Erythroblast (primary cell): ENCODE results near the gene SMARCC1.

Experiments used
- GATA1 ChIP-seq: IDR thresholded peaks from 2 replicates; pipeline ENCODE4 v1.6.1; 2011; ENCODE audit warnings: low read depth, mild to moderate bottlenecking, control low read depth, low read length, moderate library complexity
- POLR2A ChIP-seq: IDR thresholded peaks from 2 replicates; pipeline ENCODE4 v1.6.1; 2011; ENCODE audit warnings: mild to moderate bottlenecking, low read length

DNA sequence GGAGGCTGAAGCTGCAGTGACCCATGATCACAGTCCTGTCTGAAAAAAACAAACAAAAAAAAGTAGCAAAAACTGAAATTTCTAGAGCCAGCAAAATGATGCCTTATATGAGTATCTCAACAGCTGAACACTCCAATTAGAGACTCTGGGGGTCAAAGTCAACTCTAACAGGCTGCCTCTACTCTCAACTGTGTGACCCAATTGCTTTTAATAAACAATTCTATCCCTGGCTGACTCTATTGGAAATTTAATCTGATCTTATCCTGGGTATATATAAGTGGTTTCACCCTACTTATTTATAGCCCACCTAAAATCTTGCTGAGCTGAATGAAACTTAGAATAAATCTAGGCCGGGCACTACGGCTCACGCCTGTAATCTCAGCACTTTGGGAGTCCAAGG lies 29.0 kb downstream of the SMARCC1 start:
- TF ChIP-seq POLR2A (no peak), GATA1 (no peak)
